GM23338 (cell line): ENCODE results near the gene CEACAM7.

Experiments
- CTCF ChIP-seq, 2 experiments: fragments of 200-600 bp in 1 of 2; sonication (generic) in 1 of 2; conservative IDR thresholded peaks; 2 replicates each; pipeline versions ENCODE4 v1.5.1 to v1.6.1; 2016 to 2017; ENCODE audit warnings: antibody characterized with exemption in 2 of 2, low read depth in 2 of 2, mild to moderate bottlenecking in 2 of 2, moderate library complexity in 1 of 2
- EZH2 ChIP-seq: fragments of 200-600 bp; sonication (generic); IDR thresholded peaks from one replicate; pipeline ENCODE4 v1.8.0; 2017; ENCODE audit warnings: antibody characterized with exemption, mild to moderate bottlenecking, low read depth; ENCODE audit not compliant: unreplicated experiment
- EZH2phosphoT487 ChIP-seq: fragments of 200-600 bp; sonication (generic); IDR thresholded peaks from one replicate; pipeline ENCODE4 v1.8.1; 2018; ENCODE audit warnings: antibody characterized with exemption; ENCODE audit not compliant: unreplicated experiment
- POLR2AphosphoS5 ChIP-seq: IDR thresholded peaks from 2 replicates; pipeline ENCODE4 v1.6.1; 2016; ENCODE audit warnings: antibody characterized with exemption, low read depth

GRCh38 chr19:41734585-41734984 is 46.5 kb upstream of the CEACAM7 start:
- TF ChIP-seq EZH2phosphoT487, result no peak
- no peak for TF ChIP-seq CTCF (conservative IDR thresholded peaks at IDR 0.05; ENCODE audit: low read depth in 2 of 2)
- no peak for TF ChIP-seq POLR2AphosphoS5
- TF ChIP-seq EZH2, result no peak
